B cell (primary cell): ENCODE data around the gene MYRIP. TPM values are rescaled to one million over a fixed set of nuclear protein-coding genes. Genes with fewer than 3 reads are reported as not detected.

Experiments used
- ATAC-seq: fragments of 200-7000 bp; cut with Tn5 transposase; one replicate; pipeline ENCODE4 v1.10.0; 2021; ENCODE audit warnings: low read depth, mild to moderate bottlenecking, moderate number of reproducible peaks, moderate library complexity
- CTCF ChIA-PET: fragments of 350-600 bp; sonication (Branson Sonifier 250); formaldehyde crosslinking; loops from one replicate; lab custom pipeline; 2021; ENCODE audit warnings: antibody characterized with exemption, inconsistent platforms; lab: Charles Lee
- POLR2A ChIA-PET: fragments of 350-600 bp; sonication (Branson Sonifier 250); formaldehyde crosslinking; loops from one replicate; lab custom pipeline; 2021; ENCODE audit warnings: antibody characterized with exemption; lab: Charles Lee
- DNase-seq: peaks from one replicate; pipeline ENCODE4 v3.0.0; 2013
- H2AFZ ChIP-seq: 2 replicates; pipeline ENCODE4 v1.6.1; 2012; ENCODE audit warnings: mild to moderate bottlenecking, low read depth, low read length; ENCODE audit not compliant: insufficient read depth, poor library complexity, severe bottlenecking
- H3K27ac ChIP-seq, 2 donors: 1 replicate in 1 of 2; 2 replicates in 1 of 2; pipeline ENCODE4 v1.5.1; 2012 to 2013; ENCODE audit warnings: low read length in 2 of 2, mild to moderate bottlenecking in 2 of 2, moderate library complexity in 1 of 2
- H3K27me3 ChIP-seq, 4 experiments: fragments of 200-600 bp in 1 of 4; sonication (generic) in 1 of 4; replicated peaks in 1 of 4; 1 replicate in 2 of 4; 2 replicates in 2 of 4; pipeline versions ENCODE4 v1.6.1 to v1.7.0; 2013 to 2016; ENCODE audit warnings: low read length in 3 of 4, mild to moderate bottlenecking in 2 of 4, mixed read lengths in 1 of 4, moderate library complexity in 1 of 4; ENCODE audit not compliant: insufficient read depth in 4 of 4, control insufficient read depth in 3 of 4; ENCODE audit errors: control extremely low read depth in 1 of 4
- H3K36me3 ChIP-seq, 2 experiments: replicated peaks in 1 of 2; 1 replicate in 1 of 2; 2 replicates in 1 of 2; pipeline versions ENCODE4 v1.6.1 to v1.7.1; 2013; ENCODE audit warnings: low read length in 1 of 2; ENCODE audit not compliant: insufficient read depth in 2 of 2, control insufficient read depth in 1 of 2; ENCODE audit errors: control extremely low read depth in 1 of 2, extremely low read depth in 1 of 2
- H3K4me1 ChIP-seq, 2 donors: fragments of 200-600 bp in 1 of 2; sonication (generic) in 1 of 2; 1 replicate in 1 of 2; 2 replicates in 1 of 2; pipeline versions ENCODE4 v1.5.1 to v1.6.1; 2013 to 2017; ENCODE audit warnings: low read length in 2 of 2; ENCODE audit not compliant: control insufficient read depth in 2 of 2, insufficient read depth in 2 of 2
- H3K4me2 ChIP-seq: replicated peaks from 2 replicates; pipeline ENCODE3; 2012; ENCODE audit warnings: mild to moderate bottlenecking, low read depth, low read length; ENCODE audit not compliant: poor library complexity, severe bottlenecking
- H3K4me3 ChIP-seq, 5 experiments: fragments of 200-600 bp in 1 of 5; sonication (generic) in 1 of 5; 1 replicate in 3 of 5; 2 replicates in 2 of 5; pipeline versions ENCODE4 v1.5.1 to v1.7.0; 2011 to 2016; ENCODE audit warnings: low read length in 4 of 5, mild to moderate bottlenecking in 4 of 5, low read depth in 2 of 5, control low read depth in 1 of 5, moderate library complexity in 1 of 5; ENCODE audit not compliant: insufficient read depth in 1 of 5; ENCODE audit errors: control extremely low read depth in 1 of 5, extremely low read depth in 1 of 5
- H3K79me2 ChIP-seq: fragments of 200-600 bp; sonication (generic); one replicate; pipeline ENCODE4 v1.6.0; 2016; ENCODE audit warnings: low read length; ENCODE audit not compliant: control insufficient read depth, insufficient read depth
- H3K9ac ChIP-seq: fragments of 200-600 bp; sonication (generic); 2 replicates; pipeline ENCODE4 v1.6.1; 2017; ENCODE audit warnings: mild to moderate bottlenecking, low read length, moderate library complexity
- H3K9me3 ChIP-seq, 3 donors: one replicate each; pipeline versions ENCODE4 v1.6.1 to v1.7.1; 2013; ENCODE audit warnings: low read length in 2 of 3; ENCODE audit not compliant: control insufficient read depth in 2 of 3, insufficient read depth in 1 of 3; ENCODE audit errors: control extremely low read depth in 1 of 3
- H4K20me1 ChIP-seq: 2 replicates; pipeline ENCODE4 v1.6.0; 2012; ENCODE audit warnings: mild to moderate bottlenecking, low read length; ENCODE audit not compliant: insufficient read depth, control insufficient read depth, poor library complexity, severe bottlenecking
- H3K27ac Mint-ChIP-seq: one replicate; pipeline ENCODE4 v1.8.0; 2021; ENCODE audit warnings: mixed read lengths
- H3K27me3 Mint-ChIP-seq: one replicate; pipeline ENCODE4 v1.8.0; 2021; ENCODE audit warnings: mixed read lengths
- H3K4me1 Mint-ChIP-seq: one replicate; pipeline ENCODE4 v1.8.0; 2021; ENCODE audit warnings: mixed read lengths
- H3K4me3 Mint-ChIP-seq: one replicate; pipeline ENCODE4 v1.8.0; 2021; ENCODE audit warnings: mixed read lengths
- H3K9me3 Mint-ChIP-seq: one replicate; pipeline ENCODE4 v1.8.0; 2022; ENCODE audit warnings: mixed read lengths; ENCODE audit not compliant: insufficient read depth
- EZH2 ChIP-seq: IDR thresholded peaks from 2 replicates; pipeline ENCODE4 v1.6.1; 2012; ENCODE audit warnings: borderline replicate concordance, low read depth, mild to moderate bottlenecking, moderate library complexity, low read length; ENCODE audit not compliant: insufficient read depth, poor library complexity, severe bottlenecking
- WGBS: methylation state at CpG from one replicate; pipeline ENCODE4 v1.1.5; 2013; ENCODE audit warnings: missing lambda C conversion rate; ENCODE audit not compliant: insufficient coverage; 5-methylcytosine and 5-hydroxymethylcytosine counted together
- intact Hi-C: fragments of 100-400 bp; cut with micrococcal nuclease; formaldehyde crosslinking; loops from one replicate; pipeline ENCODE4 v1.10.0; 2022
- polyA plus RNA-seq: library from polyadenylated mRNA; depleted of rRNA; stranded (reverse); fragments of >200 nt; gene quantifications from 2 replicates; pipeline ENCODE4 v1.2.3, GENCODE V29; 2012
- total RNA-seq, 2 donors: library from RNA; stranded (reverse); fragments of 120-200 nt in 1 of 2; gene quantifications; 1 replicate in 1 of 2; 2 replicates in 1 of 2; pipeline versions ENCODE4 v1.2.3 to v1.2.4, GENCODE V29; 2013 to 2022
- TF ChIP-seq, protein P1 (sequence below): fragments of 200-600 bp; IDR thresholded peaks from one replicate; pipeline ENCODE4 v1.8.0; 2022; ENCODE audit warnings: antibody characterized with exemption, mild to moderate bottlenecking

MYRIP gene
- total and polyA plus RNA-seq, 2 donors (not counting 1 experiment from before 2014, with no cell fraction given) = 0.03 to 0.10 TPM

GRCh38 chr3:40255532-40255931 is 446.1 kb downstream of the MYRIP start:
- no peak overlapping the region for H2AFZ ChIP-seq
- Mint-ChIP-seq H3K4me3 (no peak overlapping the region), H3K4me1 (peaks cover 2% of the 10 kb centered on the region), H3K27me3 (no peaks in the 10 kb centered on the region), H3K27ac (no peak overlapping the region), H3K9me3 (no peaks in the 10 kb centered on the region)
- no peak for DNase-seq
- TF ChIP-seq, protein P1, sequence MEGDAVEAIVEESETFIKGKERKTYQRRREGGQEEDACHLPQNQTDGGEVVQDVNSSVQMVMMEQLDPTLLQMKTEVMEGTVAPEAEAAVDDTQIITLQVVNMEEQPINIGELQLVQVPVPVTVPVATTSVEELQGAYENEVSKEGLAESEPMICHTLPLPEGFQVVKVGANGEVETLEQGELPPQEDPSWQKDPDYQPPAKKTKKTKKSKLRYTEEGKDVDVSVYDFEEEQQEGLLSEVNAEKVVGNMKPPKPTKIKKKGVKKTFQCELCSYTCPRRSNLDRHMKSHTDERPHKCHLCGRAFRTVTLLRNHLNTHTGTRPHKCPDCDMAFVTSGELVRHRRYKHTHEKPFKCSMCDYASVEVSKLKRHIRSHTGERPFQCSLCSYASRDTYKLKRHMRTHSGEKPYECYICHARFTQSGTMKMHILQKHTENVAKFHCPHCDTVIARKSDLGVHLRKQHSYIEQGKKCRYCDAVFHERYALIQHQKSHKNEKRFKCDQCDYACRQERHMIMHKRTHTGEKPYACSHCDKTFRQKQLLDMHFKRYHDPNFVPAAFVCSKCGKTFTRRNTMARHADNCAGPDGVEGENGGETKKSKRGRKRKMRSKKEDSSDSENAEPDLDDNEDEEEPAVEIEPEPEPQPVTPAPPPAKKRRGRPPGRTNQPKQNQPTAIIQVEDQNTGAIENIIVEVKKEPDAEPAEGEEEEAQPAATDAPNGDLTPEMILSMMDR = no peak
- no peak for TF ChIP-seq EZH2
- no peaks in the 10 kb centered on the region for H3K4me1 ChIP-seq
- H4K20me1 ChIP-seq = no peaks in the 10 kb centered on the region
- no peak overlapping the region for H3K4me3 ChIP-seq
- H3K27me3 ChIP-seq = no peaks in the 10 kb centered on the region
- no peak overlapping the region for H3K9ac ChIP-seq
- H3K79me2 ChIP-seq = no peaks in the 10 kb centered on the region
- ATAC-seq = no peak
- H3K36me3 ChIP-seq = no peaks in the 10 kb centered on the region
- no CpG with 5 or more reads among the region's 1 CpG for WGBS
- H3K9me3 ChIP-seq = no peaks in the 10 kb centered on the region
- ChIA-PET CTCF (no interaction called here), POLR2A (no interaction called here)
- intact Hi-C loops = no loop called here
- no peak overlapping the region for H3K27ac ChIP-seq
- no peak overlapping the region for H3K4me2 ChIP-seq

- Histone ChIP-seq H4K20me1 (no peaks in the 10 kb centered on the region), H3K9ac (no peak overlapping the region), H3K27me3 (no peaks in the 10 kb centered on the region), H3K4me2 (no peak overlapping the region), H3K36me3 (no peaks in the 10 kb centered on the region), H3K4me3 (no peak overlapping the region), H2AFZ (no peak overlapping the region), H3K4me1 (no peaks in the 10 kb centered on the region), H3K9me3 (no peaks in the 10 kb centered on the region), H3K79me2 (no peaks in the 10 kb centered on the region), H3K27ac (no peak overlapping the region)
- Mint-ChIP-seq H3K27ac (no peak overlapping the region), H3K9me3 (no peaks in the 10 kb centered on the region), H3K4me3 (no peak overlapping the region), H3K4me1 (peaks cover 2% of the 10 kb centered on the region), H3K27me3 (no peaks in the 10 kb centered on the region)
- intact Hi-C loops = no loop called here
- POLR2A ChIA-PET = no interaction called here
- CTCF ChIA-PET = no interaction called here
- TF ChIP-seq, protein P1 = no peak
- TF ChIP-seq EZH2 = no peak
- no peak for DNase-seq
- ATAC-seq = no peak
- WGBS = over 99% methylated on average over 6 of the region's 7 CpGs
Observed at GRCh38 chr3:40258064-40258463, 448.7 kb downstream of the MYRIP start.
